HCT116 (cell line): ENCODE results near the gene SMARCA4. TPM values are rescaled to one million over a fixed set of nuclear protein-coding genes. Genes with fewer than 3 reads are reported as not detected.

ENCODE experiments used
- ATAC-seq: fragments of 200-7000 bp; cut with Tn5 transposase; 2 replicates; pipeline ENCODE4 v1.9.1; 2020; ENCODE audit warnings: mild to moderate bottlenecking, moderate library complexity
- BruUV-seq: library from RNA; stranded (reverse); fragments of 400-500 nt; replicated peaks from 2 replicates; lab custom pipeline; 2021; lab: Mats Ljungman, UMichigan
- CTCF ChIA-PET: fragments of 300-600 bp; sonication (Branson Sonifier 250); formaldehyde crosslinking; loops from one replicate; lab custom pipeline; 2021; ENCODE audit warnings: antibody characterized with exemption; lab: Charles Lee
- POLR2A ChIA-PET: fragments of 300-600, 350-600 bp; sonication (Branson Sonifier 250); formaldehyde crosslinking; loops from one replicate; lab custom pipeline; 2021; ENCODE audit warnings: antibody characterized with exemption; lab: Charles Lee
- RAD21 ChIA-PET, 2 experiments: fragments of 300-600 bp; sonication (Branson Sonifier 250); formaldehyde crosslinking; loops; one replicate each; lab custom pipeline; 2023; ENCODE audit warnings: low total read pairs in 2 of 2; ENCODE audit not compliant: uncharacterized antibody in 2 of 2, unreplicated experiment in 2 of 2, low non-redundant PET in 1 of 2; lab: Charles Lee
- DNase-seq: peaks from one replicate; pipeline ENCODE4 v3.0.0-alpha.2; 2010; ENCODE audit warnings: low read depth, low spot score
- H2AFZ ChIP-seq: fragments of 200-600 bp; shearing (Covaris generic), sonication (generic); 2 replicates; pipeline ENCODE4 v1.6.1; 2017; ENCODE audit warnings: low read depth, mixed run types, mixed read lengths, antibody characterized with exemption, low read length; ENCODE audit not compliant: poor library complexity, severe bottlenecking
- H3K27ac ChIP-seq: 2 replicates; pipeline ENCODE4 v1.5.1; 2012; ENCODE audit warnings: low read depth, low read length
- H3K27me3 ChIP-seq: fragments of 200-600 bp; sonication (generic); 2 replicates; pipeline ENCODE4 v1.6.1; 2016; ENCODE audit warnings: mixed run types, low read length, mixed read lengths; ENCODE audit not compliant: insufficient read depth
- H3K36me3 ChIP-seq, 2 experiments: fragments of 200-500 bp in 1 of 2; fragments of 200-600 bp in 1 of 2; sonication (Bioruptor generic) in 1 of 2; sonication (generic) in 1 of 2; 2 replicates each; pipeline versions ENCODE4 v1.5.1 to v1.6.1; 2014 to 2016; ENCODE audit warnings: low read length in 2 of 2, inconsistent platforms in 1 of 2, mixed read lengths in 1 of 2, mixed run types in 1 of 2; ENCODE audit not compliant: insufficient read depth in 2 of 2, control insufficient read depth in 1 of 2
- H3K4me1 ChIP-seq, 2 experiments: fragments of 200-600 bp in 1 of 2; sonication (generic) in 1 of 2; 2 replicates each; pipeline versions ENCODE4 v1.5.1 to v1.6.1; 2012 to 2017; ENCODE audit warnings: low read length in 2 of 2, inconsistent platforms in 1 of 2, mild to moderate bottlenecking in 1 of 2, mixed read lengths in 1 of 2, mixed run types in 1 of 2, moderate library complexity in 1 of 2; ENCODE audit not compliant: insufficient read depth in 2 of 2, control insufficient read depth in 1 of 2
- H3K4me2 ChIP-seq: fragments of 200-600 bp; sonication (generic); 2 replicates; pipeline ENCODE4 v1.6.1; 2017; ENCODE audit warnings: mixed run types, low read length, mixed read lengths
- H3K4me3 ChIP-seq, 2 experiments: fragments of 200-600 bp in 1 of 2; sonication (generic) in 1 of 2; replicated peaks in 1 of 2; 2 replicates each; pipeline ENCODE4 v1.5.1; 2011 to 2016; ENCODE audit warnings: low read length in 2 of 2, control low read depth in 1 of 2, low read depth in 1 of 2, mild to moderate bottlenecking in 1 of 2, mixed read lengths in 1 of 2, mixed run types in 1 of 2
- H3K79me2 ChIP-seq: fragments of 200-600 bp; sonication (generic); 2 replicates; pipeline ENCODE4 v1.6.1; 2017; ENCODE audit warnings: mild to moderate bottlenecking, mixed run types, low read length, moderate library complexity, mixed read lengths; ENCODE audit not compliant: insufficient read depth
- H3K9ac ChIP-seq: fragments of 200-600 bp; sonication (generic); 2 replicates; pipeline ENCODE4 v1.6.1; 2016; ENCODE audit warnings: low read length, mixed read lengths
- H3K9me2 ChIP-seq: fragments of 200-600 bp; sonication (generic), shearing (Covaris generic); 2 replicates; pipeline ENCODE4 v1.6.1; 2017; ENCODE audit warnings: mixed run types, mild to moderate bottlenecking, moderate library complexity; ENCODE audit not compliant: insufficient read depth
- H3K9me3 ChIP-seq, 2 experiments: fragments of 200-500 bp in 1 of 2; fragments of 200-600 bp in 1 of 2; sonication (Bioruptor generic) in 1 of 2; sonication (generic) in 1 of 2; 2 replicates each; pipeline ENCODE4 v1.6.1; 2014 to 2017; ENCODE audit warnings: low read length in 2 of 2, mixed read lengths in 2 of 2, inconsistent platforms in 1 of 2, low read depth in 1 of 2, mild to moderate bottlenecking in 1 of 2, mixed run types in 1 of 2, moderate library complexity in 1 of 2; ENCODE audit not compliant: control insufficient read depth in 1 of 2, insufficient read depth in 1 of 2
- H4K20me1 ChIP-seq: fragments of 200-600 bp; sonication (generic), shearing (Covaris generic); 2 replicates; pipeline ENCODE4 v1.6.1; 2017; ENCODE audit warnings: mixed run types, mild to moderate bottlenecking, moderate library complexity; ENCODE audit not compliant: insufficient read depth
- CBX3 ChIP-seq: IDR thresholded peaks from 2 replicates; pipeline ENCODE4 v1.6.1; 2012; ENCODE audit warnings: low read depth
- CEBPB ChIP-seq: IDR thresholded peaks from 2 replicates; pipeline ENCODE4 v1.6.1; 2012; ENCODE audit warnings: low read depth
- EGR1 ChIP-seq: IDR thresholded peaks from 2 replicates; pipeline ENCODE4 v1.6.1; 2012; ENCODE audit warnings: low read depth
- ELF1 ChIP-seq: IDR thresholded peaks from 2 replicates; pipeline ENCODE4 v1.6.1; 2012; ENCODE audit warnings: low read depth, borderline replicate concordance
- EZH2 ChIP-seq: fragments of 200-600 bp; sonication (generic); IDR thresholded peaks from 2 replicates; pipeline ENCODE4 v1.6.1; 2017; ENCODE audit warnings: antibody characterized with exemption, mixed run types
- EZH2phosphoT487 ChIP-seq: fragments of 200-600 bp; IDR thresholded peaks from 2 replicates; pipeline ENCODE4 v1.6.1; 2018; ENCODE audit warnings: antibody characterized with exemption, borderline replicate concordance
- FOSL1 ChIP-seq: IDR thresholded peaks from 2 replicates; pipeline ENCODE4 v1.6.1; 2012; ENCODE audit warnings: low read depth
- JUND ChIP-seq: IDR thresholded peaks from 2 replicates; pipeline ENCODE4 v1.6.1; 2012
- MAX ChIP-seq: IDR thresholded peaks from 2 replicates; pipeline ENCODE4 v1.6.1; 2012
- POLR2A ChIP-seq: IDR thresholded peaks from 2 replicates; pipeline ENCODE4 v1.7.0; 2011; ENCODE audit warnings: borderline replicate concordance; ENCODE audit not compliant: insufficient read depth, insufficient read length; ENCODE audit errors: extremely low read depth
- POLR2AphosphoS5 ChIP-seq: IDR thresholded peaks from 2 replicates; pipeline ENCODE4 v1.6.1; 2011; ENCODE audit warnings: mild to moderate bottlenecking, low read depth, low read length, moderate library complexity
- RAD21 ChIP-seq: IDR thresholded peaks from 2 replicates; pipeline ENCODE4 v1.6.1; 2012; ENCODE audit warnings: low read depth, mild to moderate bottlenecking
- REST ChIP-seq: IDR thresholded peaks from 2 replicates; pipeline ENCODE4 v1.6.1; 2012; ENCODE audit warnings: low read depth
- SIN3A ChIP-seq: IDR thresholded peaks from 2 replicates; pipeline ENCODE4 v1.6.1; 2012; ENCODE audit warnings: low read depth
- SP1 ChIP-seq: IDR thresholded peaks from 2 replicates; pipeline ENCODE4 v1.6.1; 2012; ENCODE audit warnings: low read depth
- SRF ChIP-seq: IDR thresholded peaks from 2 replicates; pipeline ENCODE4 v1.6.1; 2012; ENCODE audit warnings: low read depth
- TCF7L2 ChIP-seq: IDR thresholded peaks from 2 replicates; pipeline ENCODE4 v1.7.0; 2011; ENCODE audit warnings: borderline replicate concordance, inconsistent platforms; ENCODE audit not compliant: insufficient read depth, insufficient read length; ENCODE audit errors: extremely low read depth
- YY1 ChIP-seq: IDR thresholded peaks from 2 replicates; pipeline ENCODE4 v1.6.1; 2011; ENCODE audit warnings: low read length, low read depth, moderate library complexity, mild to moderate bottlenecking; ENCODE audit not compliant: insufficient replicate concordance; ENCODE audit errors: extremely low read depth
- ZFX ChIP-seq: fragments of 450-650 bp; IDR thresholded peaks from 2 replicates; pipeline ENCODE4 v1.6.1; 2017
- intact Hi-C: fragments of 100-400 bp; cut with micrococcal nuclease; formaldehyde crosslinking; loops from 2 replicates; pipeline ENCODE4 v1.10.0; 2022
- total RNA-seq: library from RNA; stranded (reverse); gene quantifications from one replicate; pipeline ENCODE4 v1.2.1, GENCODE V29; 2021; ENCODE audit not compliant: unreplicated experiment

The SMARCA4 gene
- total RNA-seq, 1 experiment from 2014 or later, result 116 TPM

- H3K4me1 ChIP-seq, result peaks cover 0 to 6% of the 10 kb centered on the region in 2 experiments; a peak in 1 of 4 replicates
- H4K20me1 ChIP-seq, result no peaks in the 10 kb centered on the region
- no peak overlapping the region for H3K27ac ChIP-seq
- no peak overlapping the region for H3K9ac ChIP-seq
- ChIA-PET POLR2A (no interaction called here), CTCF (no interaction called here), RAD21 (no interaction called here)
- H3K4me2 ChIP-seq, result no peak overlapping the region
- peaks cover 62 to 70% of the 10 kb centered on the region in 2 experiments for H3K36me3 ChIP-seq
- no peaks in the 10 kb centered on the region for H3K9me2 ChIP-seq
- TF ChIP-seq SP1 (no peak), ELF1 (no peak), EZH2 (no peak), RAD21 (no peak), TCF7L2 (no peak), FOSL1 (no peak), YY1 (no peak), EGR1 (no peak), SIN3A (no peak), ZFX (no peak), CBX3 (no peak), SRF (no peak), EZH2phosphoT487 (no peak), JUND (no peak), CEBPB (no peak), POLR2A (no peak), POLR2AphosphoS5 (no peak), REST (no peak), MAX (no peak)
- intact Hi-C loops, result no loop called here
- no peak overlapping the region for H2AFZ ChIP-seq
- H3K9me3 ChIP-seq, result no peaks in the 10 kb centered on the region
- ATAC-seq (peak; percentile 28; the same call in 1 of the 2 replicates), DNase-seq (no peak)
- H3K79me2 ChIP-seq, result peaks cover 7% of the 10 kb centered on the region; the same call in 1 of the 2 replicates
- no peaks in the 10 kb centered on the region for H3K27me3 ChIP-seq
- H3K4me3 ChIP-seq, result no peak overlapping the region
- BruUV-seq, result no TSS peak
Observed at GRCh38 chr19:11018179-11018578, 57.3 kb downstream of the SMARCA4 start.
